ENCODE results near the gene OR2V2. TPM values are rescaled to one million over a fixed set of nuclear protein-coding genes. Genes with fewer than 3 reads are reported as not detected.
A peak's percentile ranks its signal among the peaks of the same experiment; 100 is the strongest.
"Not testable (repeated sequence)": the region's sequence is repeated elsewhere in the genome, so short reads cannot be mapped to it uniquely, and the experiment has no call there.

OR2V2 gene
- total RNA-seq, 4 donors from 2014 or later, result 0.08 TPM; not detected in 3

- H3K27ac ChIP-seq, H3K9me3 ChIP-seq, H3K4me1 ChIP-seq, H3K36me3 ChIP-seq, H3K4me3 ChIP-seq: not testable (repeated sequence)
- WGBS, 2 donors (ENCODE audit: low coverage in 1 of 2), result no CpG with 5 or more reads among the region's 5 CpGs
- peaks cover 69% of the 10 kb centered on the region for H3K27me3 ChIP-seq
- peak; percentile 26 for ATAC-seq
Observed at GRCh38 chr5:181104259-181104568, 43.2 kb upstream of the OR2V2 start.

DNA sequence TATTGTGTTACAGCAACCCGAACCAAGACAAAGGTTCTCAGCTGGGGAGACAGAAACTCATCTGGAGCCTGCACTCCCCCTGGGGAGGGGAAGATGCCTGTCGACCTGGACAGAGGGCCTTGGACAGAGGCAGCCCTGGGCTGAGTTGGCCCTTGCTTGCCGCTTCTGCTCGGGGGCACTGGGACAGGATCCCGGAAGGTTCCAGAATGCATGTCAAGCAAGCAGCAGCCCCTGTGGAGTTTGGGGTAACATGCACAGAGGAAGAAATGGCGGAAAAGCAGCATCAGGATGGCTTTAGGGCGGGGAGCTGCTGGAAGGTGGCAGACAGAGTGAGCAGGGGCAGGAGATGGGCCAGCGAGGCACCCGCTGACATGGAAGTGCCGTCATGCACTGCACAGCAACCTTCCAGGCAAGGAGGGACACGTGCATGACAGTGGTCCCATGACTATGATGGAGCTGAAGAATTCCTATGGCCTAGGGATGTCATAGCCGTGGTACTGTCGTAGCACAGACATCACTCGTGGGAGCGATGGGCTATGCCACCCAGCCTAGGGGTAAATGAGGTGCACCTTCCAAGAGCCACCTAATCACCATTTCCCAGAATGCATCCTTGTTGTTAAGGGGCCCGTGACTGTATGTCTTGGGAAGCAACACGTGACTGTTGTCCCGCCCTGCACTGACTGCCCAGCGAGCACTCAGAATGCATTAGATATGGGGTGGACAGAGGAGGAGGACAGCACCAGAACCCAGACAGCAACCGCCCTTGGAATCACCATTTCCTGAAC lies 42.6 kb upstream of the OR2V2 start:
- 7 to 33% methylated on average over 3 to 7 of the region's 20 CpGs for WGBS, 2 donors (ENCODE audit: low coverage in 1 of 2)
- H3K4me3 ChIP-seq, ATAC-seq, H3K36me3 ChIP-seq, H3K4me1 ChIP-seq, H3K27ac ChIP-seq, H3K9me3 ChIP-seq: not testable (repeated sequence)
- peaks cover 69% of the 10 kb centered on the region for H3K27me3 ChIP-seq

GRCh38 chr5:181105391-181106025 lies 41.9 kb upstream of the OR2V2 start:
- Histone ChIP-seq H3K4me1 (peaks cover 0 to 1% (median under 1%) of the 10 kb centered on the region in 3 donors), H3K27me3 (peaks cover 69% of the 10 kb centered on the region), H3K36me3 (no peaks in the 10 kb centered on the region), H3K9me3 (no peaks in the 10 kb centered on the region), H3K4me3 (no peak overlapping the region), H3K27ac (no peak overlapping the region)
- WGBS, 2 donors (ENCODE audit: low coverage in 1 of 2), result 38 to 46% methylated on average over 7 of the region's 7 CpGs
- ATAC-seq, result no peak
- TF ChIP-seq POLR2A (IDR thresholded peaks at IDR 0.05), result no peak
- TF ChIP-seq CTCF (IDR thresholded peaks at IDR 0.05), result no peak
- TF ChIP-seq EP300 (IDR thresholded peaks at IDR 0.05), result no peak
- TF ChIP-seq POLR2AphosphoS5 (IDR thresholded peaks at IDR 0.05), result no peak

- 63 to 82% methylated on average over 4 to 9 of the region's 9 CpGs for WGBS, 2 donors (ENCODE audit: low coverage in 1 of 2)
- no peak for ATAC-seq
Observed at GRCh38 chr5:181107699-181108098, 39.7 kb upstream of the OR2V2 start.

GRCh38 chr5:181108578-181109165 lies 38.7 kb upstream of the OR2V2 start:
- H3K27ac ChIP-seq, result no peak overlapping the region
- TF ChIP-seq EP300 (IDR thresholded peaks at IDR 0.05) (no peak), CTCF (IDR thresholded peaks at IDR 0.05) (no peak), POLR2A (IDR thresholded peaks at IDR 0.05) (no peak), POLR2AphosphoS5 (IDR thresholded peaks at IDR 0.05) (no peak)
- no peak for ATAC-seq
- no peaks in the 10 kb centered on the region for H3K36me3 ChIP-seq
- peaks cover 0 to 7% (median 0%) of the 10 kb centered on the region in 3 donors for H3K9me3 ChIP-seq
- 41 to 50% methylated on average over 4 to 5 of the region's 14 CpGs for WGBS, 2 donors (ENCODE audit: low coverage in 1 of 2)
- peaks cover 91% of the 10 kb centered on the region for H3K27me3 ChIP-seq
- no peaks in the 10 kb centered on the region for H3K4me1 ChIP-seq
- no peak overlapping the region for H3K4me3 ChIP-seq

More at GRCh38 chr5:181107699-181108098, 39.7 kb upstream of the OR2V2 start:
- Histone ChIP-seq H3K9me3 (no peaks in the 10 kb centered on the region), H3K27me3 (peaks cover 86% of the 10 kb centered on the region), H3K36me3 (no peaks in the 10 kb centered on the region), H3K4me3 (no peak overlapping the region), H3K27ac (no peak overlapping the region), H3K4me1 (no peaks in the 10 kb centered on the region)
- TF ChIP-seq POLR2A (IDR thresholded peaks at IDR 0.05) (no peak), CTCF (IDR thresholded peaks at IDR 0.05) (no peak), EP300 (IDR thresholded peaks at IDR 0.05) (no peak), POLR2AphosphoS5 (IDR thresholded peaks at IDR 0.05) (no peak)

Data from gastroesophageal sphincter (tissue), 4 donors.